HEK293 (cell line): Measurements from ENCODE around the gene STK26.

Experiments
- ZNF701 ChIP-seq: fragments of 450-650 bp; formaldehyde crosslinking; IDR thresholded peaks from 2 replicates; pipeline ENCODE4 v1.5.1; 2016; ENCODE audit warnings: missing biosample characterization, missing genetic modification characterization
- TF ChIP-seq, protein P1 (sequence below): fragments of 450-650 bp; formaldehyde crosslinking; IDR thresholded peaks from 2 replicates; pipeline ENCODE4 v1.5.1; 2016; ENCODE audit warnings: missing biosample characterization, missing genetic modification characterization

DNA sequence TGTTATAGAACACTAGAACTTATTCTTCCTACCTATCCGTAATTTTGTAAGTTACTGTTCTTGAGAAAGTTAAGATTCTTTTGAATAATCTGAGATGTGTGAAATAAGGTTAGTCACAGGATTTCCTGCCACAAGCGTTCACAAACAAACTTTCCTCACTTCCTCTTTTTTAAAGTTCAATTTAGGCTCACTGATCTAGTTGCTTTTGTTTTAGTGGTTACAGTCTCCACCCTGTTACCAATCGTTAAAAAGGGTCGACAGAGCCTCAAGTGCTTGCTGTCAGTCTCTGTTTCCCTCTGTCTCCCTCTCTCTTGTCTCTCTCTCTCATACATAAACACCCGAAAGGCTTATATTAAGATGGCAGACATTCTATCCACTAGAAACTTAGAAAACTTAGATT, 35.9 kb upstream of the STK26 start:
- TF ChIP-seq ZNF701 (tag by site-specific recombination): no peak
- TF ChIP-seq, protein P1, sequence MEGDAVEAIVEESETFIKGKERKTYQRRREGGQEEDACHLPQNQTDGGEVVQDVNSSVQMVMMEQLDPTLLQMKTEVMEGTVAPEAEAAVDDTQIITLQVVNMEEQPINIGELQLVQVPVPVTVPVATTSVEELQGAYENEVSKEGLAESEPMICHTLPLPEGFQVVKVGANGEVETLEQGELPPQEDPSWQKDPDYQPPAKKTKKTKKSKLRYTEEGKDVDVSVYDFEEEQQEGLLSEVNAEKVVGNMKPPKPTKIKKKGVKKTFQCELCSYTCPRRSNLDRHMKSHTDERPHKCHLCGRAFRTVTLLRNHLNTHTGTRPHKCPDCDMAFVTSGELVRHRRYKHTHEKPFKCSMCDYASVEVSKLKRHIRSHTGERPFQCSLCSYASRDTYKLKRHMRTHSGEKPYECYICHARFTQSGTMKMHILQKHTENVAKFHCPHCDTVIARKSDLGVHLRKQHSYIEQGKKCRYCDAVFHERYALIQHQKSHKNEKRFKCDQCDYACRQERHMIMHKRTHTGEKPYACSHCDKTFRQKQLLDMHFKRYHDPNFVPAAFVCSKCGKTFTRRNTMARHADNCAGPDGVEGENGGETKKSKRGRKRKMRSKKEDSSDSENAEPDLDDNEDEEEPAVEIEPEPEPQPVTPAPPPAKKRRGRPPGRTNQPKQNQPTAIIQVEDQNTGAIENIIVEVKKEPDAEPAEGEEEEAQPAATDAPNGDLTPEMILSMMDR: no peak
